ENCODE results near the gene SEPTIN2.
"Not testable (repeated sequence)": the region's sequence is repeated elsewhere in the genome, so short reads cannot be mapped to it uniquely, and the experiment has no call there.

Gene SEPTIN2

GRCh38 chr2:241315093-241315878 is 439 bp upstream of the SEPTIN2 start, which contains the start of gene HDLBP:
Gene HDLBP, minus strand, starts transcription at chr2:241315672. Its CDS starts 48,803 bp downstream, at chr2:241266869.
- DNase-seq, result peak; percentile 87

GRCh38 chr2:241316825-241317224 is 1.1 kb downstream of the SEPTIN2 start:
- no peak for DNase-seq

- DNase-seq, result no peak
These were observed 1.7 kb downstream of the SEPTIN2 start for GRCh38 chr2:241317391-241317790.

DNA sequence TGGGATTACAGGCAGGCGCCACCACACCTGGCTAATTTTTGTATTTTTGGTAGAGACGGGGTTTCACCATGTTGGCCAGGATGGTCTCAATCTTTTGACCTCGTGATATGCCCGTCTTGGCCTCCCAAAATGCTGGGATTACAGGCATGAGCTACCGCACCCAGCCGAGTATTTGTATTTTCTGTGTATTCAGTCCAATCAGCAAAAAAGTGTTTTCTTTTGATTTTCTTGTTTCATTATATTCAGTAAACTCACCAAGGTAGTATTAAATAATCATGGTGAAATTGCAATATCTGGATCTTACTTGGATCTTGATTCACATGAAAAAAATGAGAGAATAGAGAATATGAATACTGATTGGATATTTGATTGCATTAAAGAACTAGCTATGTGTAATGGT is 3.1 kb downstream of the SEPTIN2 start:
- not testable (repeated sequence) for DNase-seq

- no peak for DNase-seq
These were observed 4.7 kb downstream of the SEPTIN2 start for GRCh38 chr2:241320394-241320793.

GRCh38 chr2:241321033-241321432 is 5.3 kb downstream of the SEPTIN2 start:
- DNase-seq, result no peak

GRCh38 chr2:241321886-241322285 is 6.2 kb downstream of the SEPTIN2 start:
- no peak for DNase-seq

GRCh38 chr2:241323778-241324177 is 8.1 kb downstream of the SEPTIN2 start:
- no peak for DNase-seq

DNA sequence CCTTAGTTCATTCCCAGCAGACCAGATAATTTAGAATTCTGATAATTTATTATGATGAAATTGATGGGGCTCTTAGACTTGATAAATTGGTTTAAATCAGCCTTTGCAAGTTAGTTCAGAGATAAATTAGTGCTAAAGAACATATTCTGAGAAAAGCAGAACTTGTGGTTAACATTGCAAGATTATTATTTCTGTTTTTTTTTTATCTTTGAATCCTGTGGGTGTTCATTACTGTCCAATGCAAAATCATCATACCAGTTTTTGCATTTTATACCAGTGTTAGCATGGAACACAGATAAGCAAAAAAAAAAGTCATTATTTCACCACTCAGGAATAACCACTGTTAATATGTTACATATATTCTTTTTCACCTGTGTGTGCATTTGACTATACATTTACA is 9.1 kb downstream of the SEPTIN2 start:
- no peak for DNase-seq

DNA sequence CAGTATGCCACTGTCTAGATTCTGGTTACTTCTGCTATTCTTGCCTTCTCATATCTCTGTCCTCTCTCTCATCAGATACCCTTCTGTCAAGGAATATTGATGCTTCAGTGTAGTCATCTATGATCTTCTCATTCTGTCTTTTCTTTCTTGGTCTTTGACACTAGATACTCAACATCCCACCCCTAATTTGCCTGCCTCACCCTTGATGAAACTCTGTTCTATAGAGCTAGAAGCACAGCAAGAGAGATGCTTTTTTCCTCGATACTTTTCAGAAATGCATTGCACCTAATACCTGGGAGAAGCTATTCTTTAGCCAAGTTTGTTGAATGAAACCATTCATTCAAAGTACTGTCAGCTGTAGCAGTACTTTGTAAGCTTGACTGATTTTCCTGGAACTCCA is 9.5 kb downstream of the SEPTIN2 start:
- DNase-seq, result no peak

GRCh38 chr2:241329669-241330615 is 14.2 kb downstream of the SEPTIN2 start:
- DNase-seq, result no peak

GRCh38 chr2:241330616-241330981 is 14.9 kb downstream of the SEPTIN2 start:
- DNase-seq, result no peak

DNA sequence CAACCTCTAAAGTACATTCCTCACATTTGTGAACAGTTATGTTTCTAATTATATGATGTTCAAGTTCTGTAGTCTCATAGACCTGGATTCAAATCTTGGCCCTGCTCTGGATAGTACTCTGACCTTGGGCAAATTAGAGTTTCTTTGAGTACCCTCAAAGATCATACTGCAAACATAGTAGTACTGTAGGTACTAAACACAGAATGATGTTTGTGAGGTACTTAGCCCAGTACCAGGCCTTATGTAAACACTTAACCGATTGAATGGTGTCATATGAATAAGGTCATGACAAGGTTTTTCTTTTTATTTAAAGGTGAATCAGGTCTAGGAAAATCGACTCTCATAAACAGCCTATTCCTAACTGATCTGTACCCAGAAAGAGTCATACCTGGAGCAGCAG is 19.1 kb downstream of the SEPTIN2 start:
- no peak for DNase-seq

DNA sequence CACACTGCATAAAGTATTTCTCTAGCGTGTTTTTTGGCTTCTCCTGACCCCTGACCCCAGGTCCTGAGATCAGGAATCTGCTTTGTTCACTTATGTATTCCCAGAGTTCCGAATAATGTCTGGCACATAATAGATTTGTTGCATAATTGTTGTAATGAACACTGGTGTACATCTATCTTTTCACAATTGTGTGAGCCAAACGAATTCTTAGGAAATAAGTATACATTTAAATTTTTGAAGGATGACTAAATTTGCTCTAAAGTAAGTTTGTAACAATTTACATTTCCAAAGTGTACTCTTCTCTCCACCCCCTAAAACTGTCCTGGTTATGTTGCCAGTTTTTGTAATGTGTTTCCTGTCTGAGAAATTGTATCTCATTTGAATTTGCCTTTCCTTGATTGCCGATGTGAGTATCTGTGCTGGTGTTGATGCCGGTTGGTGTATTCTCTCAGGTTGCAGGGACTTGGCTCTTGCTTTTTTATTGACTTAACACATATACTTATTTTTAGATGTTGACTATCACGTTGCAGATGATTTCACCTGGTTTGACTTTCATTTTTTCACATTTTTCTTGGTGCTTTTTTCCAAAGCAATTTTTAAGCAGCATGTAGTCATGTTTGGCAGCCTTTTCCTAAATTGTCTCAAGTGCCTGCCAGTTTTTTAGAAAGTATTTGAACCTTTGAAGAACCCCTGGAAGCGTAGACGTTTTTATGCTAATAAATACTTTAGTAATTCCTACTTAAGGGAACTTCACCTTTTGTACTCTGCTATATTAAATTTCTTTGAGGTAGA is 24.3 kb downstream of the SEPTIN2 start:
- no peak for DNase-seq

DNA sequence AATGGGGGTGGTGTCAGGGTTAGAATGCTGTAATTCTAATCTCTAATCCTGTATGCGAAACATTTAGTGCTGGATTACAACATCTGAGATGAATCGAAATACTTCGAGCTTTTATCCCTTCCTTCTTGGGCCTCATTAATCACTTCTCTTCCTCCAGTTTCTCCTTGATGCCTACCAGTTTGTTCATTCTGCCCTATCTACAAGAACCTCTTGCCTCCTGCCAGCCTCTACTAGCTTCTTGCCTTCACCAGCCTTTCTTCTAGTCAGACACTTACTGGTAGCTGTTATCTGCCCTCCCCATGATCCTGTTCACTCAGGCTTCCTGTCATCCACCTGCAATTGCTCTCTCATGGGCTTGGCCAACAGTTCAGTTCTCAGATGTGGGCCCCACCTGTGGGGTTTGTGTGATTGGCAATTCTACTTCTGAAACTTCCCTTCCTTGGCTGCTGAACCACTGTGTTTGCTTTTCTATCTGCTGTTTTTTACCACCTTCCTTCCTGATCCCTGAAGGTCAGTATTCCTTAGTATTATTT is 25.0 kb downstream of the SEPTIN2 start:
- no peak for DNase-seq

DNA sequence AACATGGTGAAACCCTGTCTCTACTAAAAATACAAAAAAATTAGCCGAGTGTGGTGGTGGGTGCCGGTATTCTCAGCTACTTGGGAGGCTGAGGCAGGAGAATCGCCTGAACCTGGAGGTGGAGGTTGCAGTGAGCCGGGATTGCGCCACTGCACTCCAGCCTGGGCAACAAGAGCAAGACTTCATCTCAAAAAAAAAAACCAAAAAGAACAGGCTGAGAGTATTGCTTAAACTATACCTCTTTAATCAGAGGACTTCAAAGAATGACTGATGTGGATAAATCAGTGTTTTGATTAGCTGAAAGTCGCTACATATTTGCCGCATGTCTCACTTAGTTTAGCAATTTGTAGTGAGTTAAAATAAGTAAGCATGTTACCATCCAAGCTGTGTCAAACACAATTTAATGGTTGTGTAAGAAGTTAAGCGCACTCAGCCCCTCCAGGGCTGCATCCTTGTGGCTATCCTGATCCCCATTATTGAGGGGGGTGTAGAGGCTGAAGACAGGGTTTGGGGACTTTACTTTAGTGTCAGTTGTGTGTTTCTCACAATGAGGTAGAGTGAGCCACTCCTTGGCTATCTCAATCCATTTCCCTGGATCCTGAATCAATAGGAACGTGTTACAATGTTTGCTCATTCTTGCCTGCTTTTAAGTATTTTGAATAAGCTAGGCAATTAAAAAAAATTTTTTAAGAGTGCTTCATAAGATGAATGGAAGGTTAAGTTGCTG is 29.4 kb downstream of the SEPTIN2 start:
- no peak for DNase-seq

- DNase-seq, result no peak
These were observed 34.2 kb downstream of the SEPTIN2 start for GRCh38 chr2:241349941-241350340.

DNA sequence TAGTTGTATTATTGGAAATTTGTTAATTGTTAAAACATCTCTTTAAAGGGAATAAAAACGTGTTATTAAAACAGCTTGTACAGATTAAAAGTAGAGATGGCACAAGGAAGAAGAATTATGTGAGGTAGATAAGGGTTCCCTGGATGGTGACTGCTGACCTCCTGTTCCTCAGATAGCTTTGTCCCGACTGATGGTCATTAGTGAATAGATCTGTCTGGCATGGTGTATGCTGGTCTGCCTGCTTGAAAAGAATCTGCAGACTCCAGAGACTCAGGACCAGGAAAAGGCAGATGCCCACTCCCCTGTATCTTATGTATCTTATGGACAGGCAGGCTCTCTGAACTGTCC is 34.8 kb downstream of the SEPTIN2 start:
- DNase-seq, result no peak

DNA sequence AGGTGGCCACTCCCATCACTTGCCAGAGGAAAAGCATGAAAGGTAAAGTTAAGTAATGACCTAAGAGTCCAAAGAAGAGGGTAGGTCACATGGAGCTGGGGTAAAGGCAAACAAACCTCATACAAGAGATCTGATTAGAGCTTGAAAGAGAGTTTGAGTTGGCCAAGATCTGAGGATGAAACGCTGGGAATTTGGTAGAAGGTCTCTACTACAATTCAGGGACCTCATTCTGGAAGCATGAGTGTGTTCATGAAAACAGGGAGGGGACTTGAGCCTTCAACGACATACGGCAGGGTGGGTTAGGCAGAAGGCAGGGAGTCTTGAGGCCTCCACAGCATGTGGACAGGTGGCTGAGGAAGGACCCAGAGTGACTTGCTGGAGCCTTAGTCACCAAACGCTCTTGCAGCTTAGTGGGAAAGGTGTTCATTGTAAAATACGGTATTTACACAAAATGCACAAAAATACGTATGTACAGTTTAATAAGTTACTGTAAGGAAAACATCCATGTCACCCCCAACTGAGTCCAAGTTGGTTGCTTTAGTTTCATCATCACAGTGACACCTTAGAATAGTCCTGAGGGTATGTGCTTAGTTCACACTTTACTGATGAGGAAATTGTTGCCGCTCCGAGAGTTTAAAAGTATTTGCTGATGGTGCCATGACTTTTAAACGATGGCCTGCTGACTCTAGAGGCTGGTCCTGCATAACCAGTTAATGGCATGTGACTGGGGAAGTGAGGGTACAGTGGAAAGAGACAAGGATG is 35.3 kb downstream of the SEPTIN2 start:
- no peak for DNase-seq

DNA sequence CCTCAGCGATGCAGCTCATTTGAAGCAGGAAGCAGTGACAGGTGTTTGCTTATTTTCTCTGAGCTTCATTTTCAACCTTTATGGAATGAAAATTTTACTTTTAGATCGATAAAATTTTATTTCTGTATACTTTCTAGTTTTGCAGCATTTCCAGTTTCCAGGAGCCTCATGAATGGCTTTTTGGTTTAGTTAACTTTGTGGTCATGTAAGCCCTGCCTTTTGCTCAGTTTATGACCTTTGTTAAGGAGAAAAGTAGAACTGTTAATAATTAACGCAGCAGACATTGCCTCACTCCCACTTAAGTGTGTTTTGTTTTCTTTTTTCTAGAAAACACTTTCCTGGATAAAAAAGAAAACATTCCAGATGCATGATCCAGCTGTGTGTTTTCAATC is 35.9 kb downstream of the SEPTIN2 start:
- DNase-seq, result no peak

DNA sequence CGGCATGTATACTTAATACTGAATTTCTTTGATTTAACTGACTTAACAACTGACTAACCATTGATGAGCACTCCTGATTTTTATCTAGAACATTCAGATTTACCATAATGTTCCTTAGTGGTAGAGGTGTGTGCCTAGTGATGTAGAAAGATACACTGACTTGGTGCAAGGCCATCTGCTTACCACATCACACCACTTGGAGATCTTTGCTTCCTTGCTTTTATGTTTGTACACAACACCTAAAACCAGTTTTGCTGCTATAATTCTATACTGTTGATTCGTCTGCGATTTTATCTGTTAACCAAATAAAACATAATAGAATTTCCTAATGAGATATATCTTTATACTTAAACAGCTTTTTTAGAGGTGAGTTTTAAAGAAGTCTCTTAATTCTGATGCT is 36.5 kb downstream of the SEPTIN2 start:
- no peak for DNase-seq
